Breast epithelium (tissue), 4 donors: Measurements from ENCODE around the gene TEX22. TPM values are rescaled to one million over a fixed set of nuclear protein-coding genes. Genes with fewer than 3 reads are reported as not detected.
A peak's percentile ranks its signal among the peaks of the same experiment; 100 is the strongest.

ENCODE experiments used
- DNase-seq, 2 donors: peaks; one replicate each; pipeline ENCODE4 v3.0.0-alpha.2; 2019; ENCODE audit warnings: low spot score in 2 of 2
- H3K27ac ChIP-seq, 2 donors: fragments of 200-600 bp; sonication (generic) in 1 of 2; one replicate each; pipeline ENCODE4 v1.5.1; 2016 to 2019; ENCODE audit warnings: mild to moderate bottlenecking in 1 of 2
- H3K27me3 ChIP-seq, 2 donors: fragments of 200-600 bp; sonication (generic) in 1 of 2; one replicate each; pipeline versions ENCODE4 v1.5.1 to v1.6.0; 2017 to 2019; ENCODE audit warnings: control low read depth in 1 of 2, mild to moderate bottlenecking in 1 of 2
- H3K36me3 ChIP-seq: fragments of 200-600 bp; one replicate; pipeline ENCODE4 v1.5.1; 2019
- H3K4me1 ChIP-seq, 2 donors: fragments of 200-600 bp; sonication (generic); one replicate each; pipeline ENCODE4 v1.5.1; 2016 to 2019; ENCODE audit warnings: control low read depth in 1 of 2
- H3K4me3 ChIP-seq, 3 donors: fragments of 200-600 bp; sonication (generic); 1 replicate in 2 of 3; 2 replicates in 1 of 3; pipeline ENCODE4 v1.5.1; 2016 to 2019; ENCODE audit warnings: mild to moderate bottlenecking in 3 of 3, moderate library complexity in 2 of 3
- H3K9me3 ChIP-seq, 2 donors: fragments of 200-600 bp; sonication (generic) in 1 of 2; one replicate each; pipeline ENCODE4 v1.5.1; 2016 to 2019; ENCODE audit warnings: control low read depth in 1 of 2
- CTCF ChIP-seq, 3 donors: fragments of 450-650 bp; IDR thresholded peaks; one replicate each; pipeline ENCODE4 v1.5.1; 2016 to 2017; ENCODE audit warnings: antibody characterized with exemption in 3 of 3, mild to moderate bottlenecking in 3 of 3, moderate library complexity in 3 of 3
- POLR2A ChIP-seq: fragments of 450-650 bp; IDR thresholded peaks from one replicate; pipeline ENCODE4 v1.6.1; 2016; ENCODE audit warnings: antibody characterized with exemption, mild to moderate bottlenecking, moderate library complexity
- POLR2AphosphoS5 ChIP-seq, 3 donors: sonication (generic); formaldehyde crosslinking; IDR thresholded peaks; one replicate each; pipeline ENCODE4 v1.6.1; 2017; ENCODE audit warnings: antibody characterized with exemption in 3 of 3
- intact Hi-C: fragments of 100-400 bp; cut with DNase I; formaldehyde crosslinking; loops from one replicate; pipeline ENCODE4 v1.15.1; 2023; ENCODE audit warnings: low total_unique reads
- total RNA-seq, 3 donors: library from RNA; depleted of rRNA; stranded (reverse); fragments of >200 nt; gene quantifications; one replicate each; pipeline ENCODE4 v1.1.0, GENCODE V29; 2016

Gene TEX22
- total RNA-seq, 3 donors from 2014 or later = 0.33 to 0.64 (median 0.59) TPM

- TF ChIP-seq CTCF (IDR thresholded peaks at IDR 0.05) (no peak), POLR2AphosphoS5 (IDR thresholded peaks at IDR 0.05) (no peak), POLR2A (no peak)
- intact Hi-C loops = no loop called here
- H3K4me3 ChIP-seq = no peak overlapping the region
- DNase-seq = no peak
- H3K27me3 ChIP-seq = no peaks in the 10 kb centered on the region
- H3K27ac ChIP-seq = no peak overlapping the region
- H3K36me3 ChIP-seq = no peaks in the 10 kb centered on the region
- H3K9me3 ChIP-seq = no peaks in the 10 kb centered on the region
- H3K4me1 ChIP-seq = no peaks in the 10 kb centered on the region
Measured at GRCh38 chr14:105392131-105393090, 5.9 kb upstream of the TEX22 start.

- intact Hi-C loops = no loop called here
- no peak overlapping the region for H3K4me3 ChIP-seq
Measured at GRCh38 chr14:105393151-105393550, 5.2 kb upstream of the TEX22 start.

GRCh38 chr14:105394714-105395537 lies 3.4 kb upstream of the TEX22 start:
- H3K4me1 ChIP-seq = peaks cover 0 to 4% of the 10 kb centered on the region in 2 donors
- no peaks in the 10 kb centered on the region for H3K36me3 ChIP-seq
- no peak overlapping the region for H3K4me3 ChIP-seq
- TF ChIP-seq POLR2AphosphoS5 (IDR thresholded peaks at IDR 0.05) = no peak
- TF ChIP-seq CTCF (IDR thresholded peaks at IDR 0.05) = no peak
- TF ChIP-seq POLR2A = no peak
- no peak for DNase-seq
- H3K9me3 ChIP-seq = no peaks in the 10 kb centered on the region
- no peak overlapping the region for H3K27ac ChIP-seq
- intact Hi-C loops = no loop called here
- H3K27me3 ChIP-seq = no peaks in the 10 kb centered on the region

More at GRCh38 chr14:105393151-105393550, 5.2 kb upstream of the TEX22 start:
- no peaks in the 10 kb centered on the region for H3K9me3 ChIP-seq
- H3K4me1 ChIP-seq = peaks cover 0 to 4% of the 10 kb centered on the region in 2 donors
- DNase-seq = no peak
- H3K36me3 ChIP-seq = no peaks in the 10 kb centered on the region
- TF ChIP-seq POLR2A = no peak
- no peak for TF ChIP-seq POLR2AphosphoS5 (IDR thresholded peaks at IDR 0.05)
- no peaks in the 10 kb centered on the region for H3K27me3 ChIP-seq
- H3K27ac ChIP-seq = no peak overlapping the region

- no peaks in the 10 kb centered on the region for H3K27me3 ChIP-seq
- TF ChIP-seq CTCF (IDR thresholded peaks at IDR 0.05) (no peak), POLR2AphosphoS5 (IDR thresholded peaks at IDR 0.05) (no peak), POLR2A (no peak)
- DNase-seq = no peak
- H3K4me3 ChIP-seq = no peak overlapping the region
- no peaks in the 10 kb centered on the region for H3K36me3 ChIP-seq
- H3K9me3 ChIP-seq = no peaks in the 10 kb centered on the region
- H3K27ac ChIP-seq = no peak overlapping the region
- intact Hi-C loops = no loop called here
- peaks cover 0 to 4% of the 10 kb centered on the region in 2 donors for H3K4me1 ChIP-seq
Measured at GRCh38 chr14:105395538-105395854, 2.8 kb upstream of the TEX22 start.

- peak overlapping the region; percentile 86 to 99 (median 88) for H3K4me3 ChIP-seq
- H3K9me3 ChIP-seq = peaks cover 0 to 5% of the 10 kb centered on the region in 2 donors
- H3K27ac ChIP-seq = peak overlapping the region; percentile 89 to 90
- TF ChIP-seq POLR2A (no peak), POLR2AphosphoS5 (IDR thresholded peaks at IDR 0.05) (no peak), CTCF (IDR thresholded peaks at IDR 0.05) (no peak)
- H3K4me1 ChIP-seq = peaks cover 0 to 4% of the 10 kb centered on the region in 2 donors
- no peak for DNase-seq
- H3K27me3 ChIP-seq = no peaks in the 10 kb centered on the region
- intact Hi-C loops = no loop called here
- H3K36me3 ChIP-seq = no peaks in the 10 kb centered on the region
Measured at GRCh38 chr14:105397350-105397931, 897 bp upstream of the TEX22 start.
